HG03457 (cell line): ENCODE data around the gene ZBTB3.
"Not testable (repeated sequence)": the region's sequence is repeated elsewhere in the genome, so short reads cannot be mapped to it uniquely, and the experiment has no call there.

ENCODE experiments used
- ATAC-seq: cut with Tn5 transposase; IDR thresholded peaks from one replicate; pipeline ENCODE4 v1.9.1; 2021; ENCODE audit warnings: moderate number of reproducible peaks; ENCODE audit not compliant: unreplicated experiment

The ZBTB3 gene

GRCh38 chr11:62716816-62717215 is 37.1 kb downstream of the ZBTB3 start:
- ATAC-seq = no peak

GRCh38 chr11:62716206-62716605 is 37.8 kb downstream of the ZBTB3 start:
- ATAC-seq = no peak

GRCh38 chr11:62715150-62716130 is 38.5 kb downstream of the ZBTB3 start:
- ATAC-seq = no peak

- no peak for ATAC-seq
Observed at GRCh38 chr11:62713343-62713742, 40.6 kb downstream of the ZBTB3 start.

- ATAC-seq = no peak
Observed at GRCh38 chr11:62712861-62713260, 41.1 kb downstream of the ZBTB3 start.

- no peak for ATAC-seq
Observed at GRCh38 chr11:62712276-62712812, 41.6 kb downstream of the ZBTB3 start.

GRCh38 chr11:62710001-62710345 is 44.0 kb downstream of the ZBTB3 start:
- ATAC-seq = no peak

- ATAC-seq = peak; percentile 44
Observed at GRCh38 chr11:62709247-62710000, 44.5 kb downstream of the ZBTB3 start.

- ATAC-seq = no peak
Observed at GRCh38 chr11:62708793-62709192, 45.2 kb downstream of the ZBTB3 start.

- ATAC-seq = no peak
Observed at GRCh38 chr11:62708392-62708791, 45.6 kb downstream of the ZBTB3 start.

- ATAC-seq = no peak
Observed at GRCh38 chr11:62707277-62707861, 46.6 kb downstream of the ZBTB3 start, which contains the start of the genes BSCL2 and GNG3. Gene BSCL2 (minus strand): TSS chr11:62707424. CDS start chr11:62707195, 229 bp downstream. Gene GNG3 (plus strand): TSS chr11:62707676. CDS start chr11:62708296, 620 bp downstream.

GRCh38 chr11:62706850-62707247 is 47.1 kb downstream of the ZBTB3 start:
- ATAC-seq = no peak

- ATAC-seq = peak; percentile 42
Observed at GRCh38 chr11:62705880-62706849, 47.8 kb downstream of the ZBTB3 start.

- ATAC-seq = no peak
Observed at GRCh38 chr11:62705413-62705812, 48.5 kb downstream of the ZBTB3 start.

GRCh38 chr11:62703921-62704320 is 50.0 kb downstream of the ZBTB3 start:
- ATAC-seq = not testable (repeated sequence)

GRCh38 chr11:62702246-62702645 is 51.7 kb downstream of the ZBTB3 start:
- no peak for ATAC-seq
